CD4-positive, alpha-beta T cell treated with Interferon alpha-2 for 1 hour (primary cell): ENCODE data around the gene C4orf54.

Experiments
- DNase-seq, 2 donors: peaks; one replicate each; pipeline ENCODE4 v3.0.0-alpha.2; 2020 to 2022

Gene C4orf54

DNA sequence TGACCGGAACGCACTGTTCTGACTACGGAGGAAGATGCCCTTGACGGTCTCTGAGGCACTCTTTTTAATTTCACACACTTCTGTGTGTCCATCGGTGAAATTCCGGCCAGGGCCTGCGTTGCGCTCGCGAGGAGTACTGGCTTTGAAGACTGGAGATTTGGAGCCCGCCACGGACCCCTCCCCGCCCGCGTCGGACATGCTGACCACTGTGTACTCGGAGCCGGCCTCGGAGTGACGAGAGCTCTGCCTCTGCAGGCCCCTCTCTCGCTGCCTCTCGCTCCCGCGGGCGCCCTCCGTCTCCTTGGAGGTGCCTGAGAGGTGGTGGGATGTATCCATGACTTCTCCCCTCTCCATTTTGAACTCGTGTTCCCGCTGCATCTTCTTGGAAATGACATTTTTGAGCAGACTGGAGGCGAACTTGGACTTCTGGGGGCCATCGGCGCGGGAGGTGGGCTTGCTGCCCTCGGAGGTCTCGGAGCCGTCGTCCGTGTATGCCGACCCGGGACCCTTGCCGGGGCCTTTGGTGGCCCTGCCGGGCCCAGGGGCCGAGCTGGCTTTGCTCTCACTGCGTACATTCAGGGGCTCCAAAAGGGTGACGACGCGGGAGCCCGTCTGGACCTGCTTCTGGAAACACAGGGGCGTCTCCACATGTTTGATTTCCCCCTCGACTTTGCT is 5.7 kb downstream of the C4orf54 start:
- no peak for DNase-seq

GRCh38 chr4:99651016-99651769 is 6.4 kb downstream of the C4orf54 start:
- DNase-seq, result no peak

GRCh38 chr4:99649778-99650177 is 7.8 kb downstream of the C4orf54 start:
- no peak for DNase-seq

DNA sequence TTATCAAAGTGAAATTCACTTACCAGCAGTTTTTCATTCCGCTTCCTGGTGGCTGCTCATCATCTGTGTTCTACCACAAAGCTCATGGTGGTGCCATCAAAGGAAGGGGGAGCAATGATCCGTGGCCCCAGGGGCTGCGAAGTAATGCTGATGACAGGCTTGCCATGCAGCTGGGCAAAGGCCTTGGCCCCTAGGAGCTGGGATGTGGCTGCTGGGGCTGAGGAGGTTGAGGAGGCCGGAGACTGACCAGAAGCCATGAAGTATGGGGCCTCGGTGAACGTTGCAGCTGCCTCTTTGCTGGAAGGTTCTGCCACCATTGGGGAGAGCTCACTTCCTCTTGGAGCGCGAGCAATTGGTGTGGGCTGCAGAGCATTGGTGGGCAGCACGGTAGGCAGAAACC is 8.4 kb downstream of the C4orf54 start:
- no peak for DNase-seq

GRCh38 chr4:99648321-99648720 is 9.3 kb downstream of the C4orf54 start:
- DNase-seq, result no peak

- no peak for DNase-seq
Measured at GRCh38 chr4:99647071-99647470, 10.6 kb downstream of the C4orf54 start.

DNA sequence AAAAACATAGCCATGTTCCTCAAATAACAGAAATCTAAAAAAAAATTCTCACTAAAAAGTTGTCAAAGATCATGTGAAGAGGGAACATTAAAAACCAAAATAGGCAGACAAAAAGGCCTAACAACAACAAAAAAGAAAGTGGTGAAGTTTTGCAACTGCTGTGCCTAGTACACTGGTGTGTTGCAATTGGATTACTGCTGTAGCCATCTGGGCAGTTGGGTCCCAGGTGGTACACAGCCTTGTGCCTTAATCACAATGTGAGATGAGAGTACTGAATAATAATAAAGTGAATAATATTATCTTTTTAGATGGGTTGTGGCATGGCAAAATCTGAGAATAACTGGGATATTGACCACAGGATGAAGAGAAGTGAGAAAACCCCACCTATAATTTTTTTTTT is 12.0 kb downstream of the C4orf54 start:
- no peak for DNase-seq

DNA sequence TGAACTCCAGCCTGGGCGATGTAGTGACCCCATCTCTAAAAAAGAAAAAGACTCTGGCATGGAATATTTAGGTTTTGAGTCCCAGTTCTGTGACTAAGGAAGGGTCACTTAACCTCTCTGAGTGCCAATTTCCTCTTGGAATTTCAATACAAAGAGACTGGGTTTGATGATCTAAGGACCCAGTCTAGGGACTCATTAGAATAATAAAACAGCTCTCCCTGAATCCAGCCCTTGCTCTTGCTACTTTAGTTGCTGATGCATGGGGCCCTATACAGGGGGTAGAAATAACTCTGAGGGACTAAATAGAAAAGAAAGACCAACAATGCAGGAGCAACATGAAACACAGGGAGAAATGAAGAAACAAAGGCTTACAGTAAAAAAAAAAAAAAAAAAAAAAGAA is 12.6 kb downstream of the C4orf54 start:
- no peak for DNase-seq

DNA sequence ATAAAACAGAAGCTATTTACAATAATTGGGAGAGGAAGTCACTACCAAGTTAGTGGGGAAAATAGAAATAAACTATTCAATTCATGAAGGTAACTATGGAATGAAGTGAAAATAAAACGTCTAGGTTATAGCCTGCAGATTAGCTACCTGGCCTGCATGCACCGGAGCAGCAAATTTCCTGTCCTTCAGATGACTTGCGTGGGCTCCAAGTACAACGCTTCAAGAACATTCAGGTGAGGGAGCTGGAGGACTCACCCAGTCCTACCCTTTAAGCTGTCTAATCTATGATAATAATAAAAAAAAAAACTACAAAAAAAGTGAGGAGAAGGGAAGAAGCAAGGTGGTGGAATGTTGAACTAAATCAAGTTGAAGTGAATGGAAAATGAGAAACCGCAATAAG is 13.2 kb downstream of the C4orf54 start:
- DNase-seq, result no peak

DNA sequence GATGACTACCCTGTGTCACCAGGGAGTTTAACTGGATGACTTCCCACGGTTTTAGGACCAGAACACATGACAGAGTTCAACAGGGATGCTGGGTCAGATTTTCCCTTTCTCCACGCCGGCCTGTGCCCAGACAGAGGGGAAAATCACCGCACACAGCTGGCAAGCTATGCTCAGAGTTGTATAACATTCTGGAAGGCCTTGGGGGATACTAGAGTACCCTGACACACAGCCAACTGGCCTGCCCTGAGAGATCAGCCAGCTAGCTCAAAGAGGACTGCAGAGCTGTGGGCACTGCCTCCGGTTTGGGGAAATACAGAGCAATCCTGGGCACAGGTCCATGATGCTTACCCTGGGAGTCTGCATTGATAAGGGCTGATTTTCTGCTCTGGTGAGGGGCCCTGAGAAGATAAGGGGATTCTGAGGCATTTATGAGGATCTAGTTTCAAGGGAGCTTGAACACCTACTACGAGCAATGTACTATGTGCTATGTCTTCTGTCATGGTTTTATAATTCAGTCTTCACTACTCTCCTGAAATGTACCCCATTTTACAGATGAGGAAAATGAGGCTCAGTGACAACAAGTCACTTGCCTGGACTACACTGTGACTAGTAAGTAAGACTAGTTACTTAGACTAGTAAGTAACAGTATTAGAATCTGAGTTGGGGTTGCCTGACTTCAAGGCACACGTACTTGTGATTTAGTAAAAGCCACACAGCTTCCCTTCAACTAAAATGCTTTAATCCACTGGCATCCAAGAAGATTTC is 14.7 kb downstream of the C4orf54 start:
- no peak for DNase-seq

GRCh38 chr4:99640676-99641075 is 17.0 kb downstream of the C4orf54 start:
- DNase-seq, result no peak

DNA sequence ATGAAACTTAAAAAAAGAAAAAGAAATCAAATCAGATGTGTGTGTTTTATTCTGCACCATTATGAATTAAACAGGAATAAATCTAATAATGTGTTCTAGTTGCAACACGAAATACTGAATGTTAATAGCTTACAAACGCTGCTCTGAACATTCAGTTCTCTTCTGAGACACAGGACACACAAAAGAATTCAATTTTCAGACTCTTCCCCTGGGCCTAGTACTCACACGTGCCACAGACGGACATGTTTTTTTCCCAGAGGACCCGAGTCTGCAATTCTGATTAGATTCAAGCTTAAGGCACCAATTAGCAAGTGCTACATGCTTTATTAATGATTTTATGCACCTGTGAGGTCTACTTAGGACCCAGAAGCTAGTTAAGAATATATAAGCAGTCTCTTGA is 20.5 kb downstream of the C4orf54 start:
- no peak for DNase-seq

DNA sequence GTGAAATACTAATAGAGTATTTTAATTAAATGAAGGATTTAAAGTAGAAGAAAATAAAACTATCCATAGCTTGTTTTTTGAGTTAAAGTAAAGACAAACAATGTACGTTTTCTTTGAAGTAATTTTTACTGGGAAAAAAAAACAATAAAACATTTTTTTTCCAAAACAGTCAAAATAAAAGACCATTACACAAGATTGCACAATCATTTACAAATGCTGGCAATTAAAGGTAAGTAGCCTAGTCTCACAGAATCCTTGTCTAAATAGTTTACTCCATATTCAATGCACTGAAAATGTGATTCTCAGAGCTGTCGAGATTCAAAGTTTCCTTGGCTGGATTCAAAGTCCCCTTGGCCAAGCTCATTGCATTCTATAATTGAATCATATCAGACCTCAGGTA is 21.2 kb downstream of the C4orf54 start:
- no peak for DNase-seq

- DNase-seq, result no peak
Measured at GRCh38 chr4:99635601-99636000, 22.0 kb downstream of the C4orf54 start.

GRCh38 chr4:99634742-99635360 is 22.8 kb downstream of the C4orf54 start:
- no peak for DNase-seq

- DNase-seq, result no peak
Measured at GRCh38 chr4:99633772-99634171, 23.9 kb downstream of the C4orf54 start.

- no peak for DNase-seq
Measured at GRCh38 chr4:99630857-99631360, 26.7 kb downstream of the C4orf54 start.

DNA sequence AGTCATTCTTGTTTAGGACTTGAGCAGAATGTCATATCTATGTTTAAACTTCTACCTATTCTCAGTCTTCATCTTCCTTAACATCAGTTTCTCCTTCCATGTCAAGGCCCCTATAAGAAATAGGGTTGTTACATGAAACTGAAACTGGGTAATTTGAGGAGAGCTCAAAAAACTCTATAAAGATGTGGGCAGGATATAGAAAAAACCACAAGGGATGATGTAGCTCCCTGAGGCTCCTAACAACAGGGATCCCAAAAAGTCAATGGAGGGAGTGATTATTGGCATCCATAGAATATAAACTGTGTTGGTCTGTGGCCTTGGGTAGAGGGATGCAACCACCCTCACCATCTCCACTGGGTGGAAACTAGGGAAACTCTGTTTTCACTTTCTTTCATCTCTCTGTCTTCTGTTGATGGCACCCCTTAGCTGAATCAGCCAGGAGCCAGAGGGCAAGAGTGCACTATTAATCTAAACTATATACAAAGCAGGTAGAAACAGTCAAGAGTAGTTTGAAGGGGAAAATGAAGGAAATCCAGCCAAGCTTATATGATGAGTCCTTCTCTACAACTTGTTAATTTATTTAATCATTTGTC is 27.6 kb downstream of the C4orf54 start:
- no peak for DNase-seq

- no peak for DNase-seq
Measured at GRCh38 chr4:99628040-99628439, 29.6 kb downstream of the C4orf54 start.

DNA sequence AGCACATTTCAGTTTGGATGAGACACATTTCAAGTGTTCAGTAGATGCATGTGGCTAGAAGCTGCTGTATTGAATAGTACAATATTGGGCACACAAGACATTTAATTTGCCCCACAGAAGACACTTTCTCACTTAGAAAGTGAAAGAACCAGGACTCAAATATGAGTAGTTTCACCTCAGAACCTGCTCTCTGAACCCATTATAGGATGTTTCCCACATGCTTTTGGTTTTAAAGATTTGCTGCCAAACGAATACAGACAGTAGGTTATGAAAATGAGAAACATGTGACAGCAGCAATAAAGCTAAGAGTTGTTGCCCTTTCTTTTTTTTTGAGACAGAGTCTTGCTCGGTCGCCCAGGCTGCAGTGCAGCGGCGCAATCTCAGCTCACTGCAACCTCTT is 32.3 kb downstream of the C4orf54 start:
- DNase-seq, result no peak

GRCh38 chr4:99624141-99624719 is 33.4 kb downstream of the C4orf54 start:
- no peak for DNase-seq

GRCh38 chr4:99622341-99622740 is 35.3 kb downstream of the C4orf54 start:
- DNase-seq, result no peak
